Adrenal gland (tissue), 5 donors: Measurements from ENCODE around the gene MVB12B.

Experiments
- POLR2A ChIP-seq, 2 donors: fragments of 450-650 bp; IDR thresholded peaks; one replicate each; pipeline ENCODE4 v1.6.1; 2017; ENCODE audit warnings: antibody characterized with exemption in 2 of 2, mild to moderate bottlenecking in 2 of 2, moderate library complexity in 1 of 2
- TF ChIP-seq, protein P1 (sequence below), 6 experiments: fragments of 450-650 bp in 4 of 6; fragments of 200-600 bp in 2 of 6; sonication (generic) in 1 of 6; IDR thresholded peaks; 1 replicate in 5 of 6; 2 replicates in 1 of 6; pipeline versions ENCODE4 v1.5.1 to v1.8.0; 2016 to 2021; ENCODE audit warnings: antibody characterized with exemption in 6 of 6, mild to moderate bottlenecking in 2 of 6, moderate library complexity in 1 of 6
- donor health status: DM: no; HTN: no; CAD: no.

DNA sequence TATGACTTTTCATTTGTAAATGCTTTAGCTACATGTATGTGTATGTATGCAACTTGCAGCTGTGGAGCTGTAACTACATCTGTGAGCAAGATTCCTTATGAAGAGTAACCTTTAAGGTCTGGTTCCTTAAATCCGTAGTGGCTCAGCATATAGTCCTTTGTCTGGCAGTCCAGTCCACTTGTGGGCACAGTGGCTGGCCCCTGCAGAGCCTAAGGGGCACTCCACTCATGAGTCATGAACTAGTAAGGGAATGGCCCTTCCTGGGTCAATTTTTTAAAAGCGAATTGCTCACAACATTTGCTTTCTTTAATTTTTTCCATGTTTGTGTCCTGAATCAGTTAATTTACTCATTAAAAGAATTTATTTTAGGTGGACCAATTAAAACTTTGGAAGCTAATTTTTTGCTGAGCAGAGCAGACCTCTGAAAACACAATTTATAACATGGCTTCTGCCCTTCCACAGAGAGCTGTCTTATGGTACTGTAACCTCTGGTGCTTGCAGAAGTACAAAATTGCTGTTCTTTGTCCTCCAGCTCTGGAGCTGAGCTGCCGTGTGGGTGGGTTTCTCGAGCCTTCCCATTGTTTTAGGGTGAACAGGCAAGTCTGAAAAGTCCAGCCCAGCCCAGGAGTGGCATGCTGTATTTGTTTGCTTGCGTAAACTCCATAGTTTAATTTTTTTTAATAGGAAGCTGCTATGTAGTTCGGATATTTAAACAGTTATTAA lies 110.1 kb downstream of the MVB12B start:
- TF ChIP-seq POLR2A (IDR thresholded peaks at IDR 0.05): no peak
- TF ChIP-seq, protein P1, sequence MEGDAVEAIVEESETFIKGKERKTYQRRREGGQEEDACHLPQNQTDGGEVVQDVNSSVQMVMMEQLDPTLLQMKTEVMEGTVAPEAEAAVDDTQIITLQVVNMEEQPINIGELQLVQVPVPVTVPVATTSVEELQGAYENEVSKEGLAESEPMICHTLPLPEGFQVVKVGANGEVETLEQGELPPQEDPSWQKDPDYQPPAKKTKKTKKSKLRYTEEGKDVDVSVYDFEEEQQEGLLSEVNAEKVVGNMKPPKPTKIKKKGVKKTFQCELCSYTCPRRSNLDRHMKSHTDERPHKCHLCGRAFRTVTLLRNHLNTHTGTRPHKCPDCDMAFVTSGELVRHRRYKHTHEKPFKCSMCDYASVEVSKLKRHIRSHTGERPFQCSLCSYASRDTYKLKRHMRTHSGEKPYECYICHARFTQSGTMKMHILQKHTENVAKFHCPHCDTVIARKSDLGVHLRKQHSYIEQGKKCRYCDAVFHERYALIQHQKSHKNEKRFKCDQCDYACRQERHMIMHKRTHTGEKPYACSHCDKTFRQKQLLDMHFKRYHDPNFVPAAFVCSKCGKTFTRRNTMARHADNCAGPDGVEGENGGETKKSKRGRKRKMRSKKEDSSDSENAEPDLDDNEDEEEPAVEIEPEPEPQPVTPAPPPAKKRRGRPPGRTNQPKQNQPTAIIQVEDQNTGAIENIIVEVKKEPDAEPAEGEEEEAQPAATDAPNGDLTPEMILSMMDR (IDR thresholded peaks at IDR 0.05): no peak
